ENCODE results near the gene SCT. TPM values are rescaled to one million over a fixed set of nuclear protein-coding genes. Genes with fewer than 3 reads are reported as not detected.

Gene SCT
- polyA plus RNA-seq, 3 donors from 2014 or later = not detected

Other genes starting within 250 kb of the SCT start
- under 1 TPM in 1 of 3 donors, not detected in 2; 0.36 TPM for gene PKP3, start 233.0 kb downstream of the SCT start, polyA plus RNA-seq
- 100 to 1,000 TPM; 238 to 392 (median 259) TPM for gene SIGIRR, start 212.2 kb downstream of the SCT start, polyA plus RNA-seq
- gene ANO9, start 185.2 kb downstream of the SCT start, polyA plus RNA-seq = 1 to 10 TPM in 2 of 3 donors, not detected in 1; 2.3 to 4.4 TPM
- gene PTDSS2, start 176.9 kb downstream of the SCT start, polyA plus RNA-seq = 10 to 100 TPM; 11.5 to 17.3 (median 16.1) TPM
- 100 to 1,000 TPM; 164 to 180 (median 168) TPM for gene RNH1, start 119.9 kb downstream of the SCT start, polyA plus RNA-seq
- gene HRAS, start 91.6 kb downstream of the SCT start, polyA plus RNA-seq = 10 to 100 TPM; 16.7 to 26.8 (median 18.6) TPM
- gene LRRC56, start 89.7 kb downstream of the SCT start, polyA plus RNA-seq = under 1 TPM in 2 of 3 donors, not detected in 1; 0.27 to 0.89 TPM
- under 1 TPM; 0.54 to 0.95 (median 0.66) TPM for gene LMNTD2, start 66.4 kb downstream of the SCT start, polyA plus RNA-seq
- gene RASSF7, start 66.2 kb downstream of the SCT start, polyA plus RNA-seq = 10 to 100 TPM; 20.3 to 31.9 (median 31.5) TPM
- gene PHRF1, start 50.7 kb downstream of the SCT start, polyA plus RNA-seq = 10 to 100 TPM in 1 of 3 donors, 1 to 10 TPM in 2; 4.0 to 17.5 (median 5.4) TPM
- 10 to 100 TPM; 36.4 to 62.4 (median 53.9) TPM for gene IRF7, start 11.2 kb downstream of the SCT start, polyA plus RNA-seq
- not detected for gene CDHR5, start 2.2 kb downstream of the SCT start, polyA plus RNA-seq
- not detected for gene DRD4, start 10.1 kb upstream of the SCT start, polyA plus RNA-seq
- 10 to 100 TPM; 17.8 to 31.6 (median 18.6) TPM for gene DEAF1, start 68.0 kb upstream of the SCT start, polyA plus RNA-seq
- 10 to 100 TPM; 21.3 to 32.4 (median 30.4) TPM for gene TMEM80, start 68.6 kb upstream of the SCT start, polyA plus RNA-seq
- 10 to 100 TPM; 12.9 to 15.1 (median 15.0) TPM for gene EPS8L2, start 79.0 kb upstream of the SCT start, polyA plus RNA-seq
- gene TALDO1, start 120.3 kb upstream of the SCT start, polyA plus RNA-seq = 100 to 1,000 TPM; 163 to 189 (median 180) TPM
- gene GATD1, start 150.3 kb upstream of the SCT start, polyA plus RNA-seq = 1 to 10 TPM; 5.8 to 9.7 (median 6.7) TPM
- gene CEND1, start 162.9 kb upstream of the SCT start, polyA plus RNA-seq = not detected
- 10 to 100 TPM in 1 of 3 donors, 1 to 10 TPM in 2; 5.2 to 14.9 (median 7.7) TPM for gene SLC25A22, start 171.1 kb upstream of the SCT start, polyA plus RNA-seq
- 1 to 10 TPM; 2.6 to 7.7 (median 2.7) TPM for gene PIDD1, start 178.1 kb upstream of the SCT start, polyA plus RNA-seq
- 1,000 to 10,000 TPM in 2 of 3 donors, 100 to 1,000 TPM in 1; 640 to 2,076 (median 1,474) TPM for gene RPLP2, start 182.8 kb upstream of the SCT start, polyA plus RNA-seq
- gene PNPLA2, start 191.7 kb upstream of the SCT start, polyA plus RNA-seq = 10 to 100 TPM; 10.9 to 42.3 (median 23.4) TPM
- gene CRACR2B, start 200.7 kb upstream of the SCT start, polyA plus RNA-seq = 1 to 10 TPM in 1 of 3 donors, under 1 TPM in 1, not detected in 1; 0.74 to 2.2 TPM
- 10 to 100 TPM; 19.7 to 25.7 (median 23.7) TPM for gene CD151, start 205.8 kb upstream of the SCT start, polyA plus RNA-seq
- 100 to 1,000 TPM; 139 to 200 (median 142) TPM for gene POLR2L, start 215.3 kb upstream of the SCT start, polyA plus RNA-seq
- 10 to 100 TPM; 23.4 to 38.7 (median 37.2) TPM for gene TSPAN4, start 215.7 kb upstream of the SCT start, polyA plus RNA-seq

All from immature natural killer cell (primary cell).